ENCODE results near the gene MEGF6. TPM values are rescaled to one million over a fixed set of nuclear protein-coding genes. Genes with fewer than 3 reads are reported as not detected.

MEGF6 gene
- total RNA-seq, 2 donors from 2014 or later = 273 to 304 TPM

DNA sequence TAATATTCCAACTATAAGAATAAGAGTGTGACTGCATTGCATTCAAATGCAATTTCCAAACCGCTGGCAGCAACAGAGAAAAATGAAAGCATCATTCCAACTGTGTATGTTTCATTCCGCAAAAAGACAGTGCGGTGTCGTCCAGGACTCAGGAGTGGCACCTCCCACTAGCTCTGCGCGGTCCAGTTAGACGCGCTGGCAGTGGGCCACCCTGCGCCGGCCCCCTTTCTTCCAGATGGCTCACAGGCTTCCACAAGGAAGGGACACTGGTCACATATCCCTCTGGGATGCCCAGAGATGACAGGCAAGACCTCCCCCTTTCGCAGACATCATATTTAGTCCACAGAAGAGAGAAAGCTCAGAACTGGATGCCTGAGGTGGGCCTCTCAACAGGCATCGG, 26.7 kb upstream of the MEGF6 start:
- Histone ChIP-seq H3K36me3 (peaks cover 67% of the 10 kb centered on the region), H3K9me3 (no peaks in the 10 kb centered on the region), H3K4me1 (ENCODE audit: control insufficient read depth in 1 of 2, low read depth in 2 of 2) (no peaks in the 10 kb centered on the region), H3K4me3 (no peak overlapping the region), H3K27ac (no peak overlapping the region), H3K27me3 (replicated peaks; ENCODE audit: insufficient read depth) (no peaks in the 10 kb centered on the region)
- no peak for TF ChIP-seq CTCF (IDR thresholded peaks at IDR 0.05)
- DNase-seq (ENCODE audit: low spot score) = no peak
- no peak for ATAC-seq (ENCODE audit: insufficient number of reproducible peaks, low FRiP score, low read depth)

GRCh38 chr1:3636531-3636930, 25.2 kb upstream of the MEGF6 start:
- no peaks in the 10 kb centered on the region for H3K27me3 ChIP-seq (replicated peaks; ENCODE audit: insufficient read depth)
- DNase-seq (ENCODE audit: low spot score) = no peak
- H3K4me1 ChIP-seq (ENCODE audit: control insufficient read depth in 1 of 2, low read depth in 2 of 2) = no peaks in the 10 kb centered on the region
- no peak for ATAC-seq (ENCODE audit: insufficient number of reproducible peaks, low FRiP score, low read depth)
- H3K4me3 ChIP-seq = no peak overlapping the region
- H3K36me3 ChIP-seq = peaks cover 73% of the 10 kb centered on the region
- no peak overlapping the region for H3K27ac ChIP-seq
- no peak for TF ChIP-seq CTCF (IDR thresholded peaks at IDR 0.05)
- H3K9me3 ChIP-seq = no peaks in the 10 kb centered on the region

DNA sequence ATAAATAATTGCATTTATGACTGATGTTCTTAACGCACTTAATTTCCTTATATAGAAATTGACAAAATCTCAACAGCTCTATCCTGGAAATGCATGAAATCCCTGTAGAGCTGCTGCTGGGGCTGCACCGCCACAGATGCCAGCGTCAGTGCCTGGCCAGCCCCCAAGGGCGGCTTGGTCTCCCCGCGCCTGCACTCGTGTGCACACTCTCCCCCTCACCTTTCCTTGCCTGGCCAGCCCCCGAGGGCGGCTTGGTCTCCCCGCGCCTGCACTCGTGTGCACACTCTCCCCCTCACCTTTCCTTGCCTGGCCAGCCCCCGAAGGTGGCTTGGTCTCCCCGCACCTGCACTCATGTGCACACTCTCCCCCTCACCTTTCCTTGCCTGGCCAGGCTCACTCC, 24.8 kb upstream of the MEGF6 start:
- Histone ChIP-seq H3K9me3 (no peaks in the 10 kb centered on the region), H3K4me1 (ENCODE audit: control insufficient read depth in 1 of 2, low read depth in 2 of 2) (no peaks in the 10 kb centered on the region), H3K27me3 (replicated peaks; ENCODE audit: insufficient read depth) (no peaks in the 10 kb centered on the region), H3K4me3 (no peak overlapping the region), H3K36me3 (peaks cover 73% of the 10 kb centered on the region), H3K27ac (no peak overlapping the region)
- ATAC-seq (ENCODE audit: insufficient number of reproducible peaks, low FRiP score, low read depth) (no peak), DNase-seq (ENCODE audit: low spot score) (no peak)
- no peak for TF ChIP-seq CTCF (IDR thresholded peaks at IDR 0.05)

- H3K4me3 ChIP-seq = no peak overlapping the region
- no peaks in the 10 kb centered on the region for H3K27me3 ChIP-seq (replicated peaks; ENCODE audit: insufficient read depth)
- DNase-seq (ENCODE audit: low spot score) = no peak
- TF ChIP-seq CTCF (IDR thresholded peaks at IDR 0.05) = no peak
- peaks cover 74% of the 10 kb centered on the region for H3K36me3 ChIP-seq
- H3K27ac ChIP-seq = no peak overlapping the region
- H3K4me1 ChIP-seq (ENCODE audit: control insufficient read depth in 1 of 2, low read depth in 2 of 2) = no peaks in the 10 kb centered on the region
- no peaks in the 10 kb centered on the region for H3K9me3 ChIP-seq
- ATAC-seq (ENCODE audit: insufficient number of reproducible peaks, low FRiP score, low read depth) = no peak
Observed at GRCh38 chr1:3634059-3634800, 22.9 kb upstream of the MEGF6 start.

- TF ChIP-seq CTCF (IDR thresholded peaks at IDR 0.05) = no peak
- H3K4me3 ChIP-seq = no peak overlapping the region
- ATAC-seq (ENCODE audit: insufficient number of reproducible peaks, low FRiP score, low read depth) (no peak), DNase-seq (ENCODE audit: low spot score) (no peak)
- H3K4me1 ChIP-seq (ENCODE audit: control insufficient read depth in 1 of 2, low read depth in 2 of 2) = no peaks in the 10 kb centered on the region
- no peaks in the 10 kb centered on the region for H3K9me3 ChIP-seq
- H3K27me3 ChIP-seq (replicated peaks; ENCODE audit: insufficient read depth) = no peaks in the 10 kb centered on the region
- H3K36me3 ChIP-seq = peaks cover 75% of the 10 kb centered on the region
- no peak overlapping the region for H3K27ac ChIP-seq
Observed at GRCh38 chr1:3633344-3634058, 22.2 kb upstream of the MEGF6 start.

All from thoracic aorta (tissue), 2 donors.